ENCODE data around the gene ETS1. TPM values are rescaled to one million over a fixed set of nuclear protein-coding genes. Genes with fewer than 3 reads are reported as not detected.

Gene ETS1
- total and polyA plus RNA-seq, 8 donors, result 70.2 to 139 (median 128) TPM

DNA sequence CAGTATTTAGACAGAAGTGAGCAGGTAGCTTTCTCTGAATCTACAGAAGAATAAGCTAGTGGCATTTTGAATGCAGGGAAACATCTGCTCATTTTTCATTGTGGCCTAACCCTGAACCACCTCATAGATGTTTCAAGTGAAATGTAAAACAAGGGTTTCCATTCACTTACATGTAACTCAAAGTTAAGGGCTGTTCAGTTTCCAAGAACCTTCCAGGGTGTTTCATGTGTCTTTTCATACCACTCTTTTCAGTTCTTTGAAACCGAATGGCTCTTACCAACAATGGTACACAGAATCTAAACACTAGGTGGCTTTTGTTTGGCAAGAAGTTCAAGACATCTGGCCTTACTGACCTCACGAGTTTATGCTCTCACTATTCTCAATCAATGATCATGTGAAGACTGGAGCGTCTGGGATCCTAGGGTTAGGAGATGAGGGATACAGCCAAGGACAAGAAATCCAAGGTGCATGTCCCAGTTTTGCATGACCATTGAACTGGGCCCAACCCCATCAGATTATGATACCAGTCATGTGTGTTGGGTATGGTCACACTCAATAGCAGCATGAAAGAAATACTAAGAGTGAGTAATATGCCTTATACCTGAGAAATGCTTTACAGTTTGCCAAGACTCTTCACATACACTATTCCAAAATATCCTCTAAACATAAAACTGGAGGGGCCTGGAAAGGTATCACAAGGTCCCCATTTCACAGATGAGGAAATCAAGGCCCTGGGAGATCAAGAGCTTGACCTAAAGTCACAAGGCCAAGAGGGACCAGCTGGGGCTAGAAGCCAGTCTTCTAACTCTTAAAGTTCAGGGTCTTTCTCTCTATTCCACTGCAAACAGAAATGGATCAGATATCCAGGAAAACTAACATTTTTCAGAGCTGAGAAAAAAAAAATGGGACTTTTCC is 92.7 kb downstream of the ETS1 start:
- DNase-seq (no peak), ATAC-seq (no peak)
- no peaks in the 10 kb centered on the region for H3K9me3 ChIP-seq
- H3K4me3 ChIP-seq, result no peak overlapping the region
- H3K27ac ChIP-seq, result peak overlapping the region; percentile 29 to 71
- TF ChIP-seq CTCF (IDR thresholded peaks at IDR 0.05), result no peak
- no peaks in the 10 kb centered on the region for H3K27me3 ChIP-seq
- peaks cover 0 to 8% of the 10 kb centered on the region in 2 donors for H3K36me3 ChIP-seq
- H3K4me1 ChIP-seq, result peaks cover 61 to 97% of the 10 kb centered on the region in 2 donors
- intact Hi-C loops (cut with DNase I), result no loop called here

- intact Hi-C loops (cut with DNase I), result no loop called here
- H3K27ac ChIP-seq, result peak overlapping the region; percentile 26 to 71
- ATAC-seq, result no peak
- peaks cover 0 to 19% of the 10 kb centered on the region in 2 donors for H3K36me3 ChIP-seq
- H3K27me3 ChIP-seq, result no peaks in the 10 kb centered on the region
- no peak overlapping the region for H3K4me3 ChIP-seq
- H3K4me1 ChIP-seq, result peaks cover 53 to 97% of the 10 kb centered on the region in 2 donors
- TF ChIP-seq CTCF (IDR thresholded peaks at IDR 0.05), result no peak
- no peaks in the 10 kb centered on the region for H3K9me3 ChIP-seq
- DNase-seq, result no peak
Observed at GRCh38 chr11:128493570-128493965, 93.8 kb downstream of the ETS1 start.

GRCh38 chr11:128492903-128493569 is 94.3 kb downstream of the ETS1 start:
- Histone ChIP-seq H3K4me3 (no peak overlapping the region), H3K9me3 (no peaks in the 10 kb centered on the region), H3K27ac (peak overlapping the region; percentile 26 to 71), H3K4me1 (peaks cover 49 to 97% of the 10 kb centered on the region in 2 donors), H3K36me3 (peaks cover 0 to 24% of the 10 kb centered on the region in 2 donors), H3K27me3 (no peaks in the 10 kb centered on the region)
- intact Hi-C loops (cut with DNase I), result no loop called here
- TF ChIP-seq CTCF (IDR thresholded peaks at IDR 0.05), result no peak
- ATAC-seq, result no peak
- no peak for DNase-seq

GRCh38 chr11:128492461-128492860 is 94.9 kb downstream of the ETS1 start:
- DNase-seq, result no peak
- Histone ChIP-seq H3K36me3 (peaks cover 0 to 30% of the 10 kb centered on the region in 2 donors), H3K27me3 (no peaks in the 10 kb centered on the region), H3K4me1 (peaks cover 43 to 97% of the 10 kb centered on the region in 2 donors), H3K9me3 (no peaks in the 10 kb centered on the region), H3K4me3 (no peak overlapping the region), H3K27ac (peak overlapping the region; percentile 26 to 71)
- no peak for TF ChIP-seq CTCF (IDR thresholded peaks at IDR 0.05)
- intact Hi-C loops (cut with DNase I), result no loop called here
- ATAC-seq, result no peak
